ENCODE measurements around the gene ERBB4.

The ERBB4 gene

DNA sequence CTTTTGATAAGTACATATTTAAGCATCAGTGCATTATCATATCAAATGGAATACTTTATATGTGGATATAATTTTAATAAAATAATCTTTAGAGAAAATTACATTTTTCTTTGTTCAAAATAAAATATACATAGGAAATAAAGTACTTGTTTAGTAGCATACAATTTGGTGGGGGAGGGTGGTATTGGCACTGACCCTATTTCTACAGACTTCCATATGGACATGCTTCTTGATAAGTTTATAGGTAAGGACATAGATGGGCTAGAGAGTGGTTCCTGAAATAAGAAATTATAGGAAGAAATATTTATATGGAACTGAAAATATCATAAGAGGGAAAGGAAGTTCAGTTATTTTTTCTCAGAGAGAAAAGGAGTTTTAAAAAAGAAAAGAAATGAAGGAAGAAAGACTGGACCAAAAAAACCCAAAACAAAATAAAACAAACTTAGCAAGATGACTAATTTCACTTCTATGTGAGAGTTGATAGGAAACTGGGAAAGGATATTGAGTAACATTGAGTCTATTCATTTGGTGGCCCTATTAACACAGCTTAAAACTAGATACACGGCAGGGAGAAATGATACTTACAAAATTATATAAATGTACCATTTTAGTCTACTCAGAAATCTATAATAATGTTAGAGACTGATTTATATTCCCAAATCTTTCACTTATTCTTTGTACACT lies 505.9 kb downstream of the ERBB4 start:
- ATAC-seq, result no peak
- TF ChIP-seq GLIS3 (CRISPR knock-in tag; IDR thresholded peaks at IDR 0.05) (no peak), ZFP3 (CRISPR knock-in tag; IDR thresholded peaks at IDR 0.05) (no peak), ZNF70 (CRISPR knock-in tag; IDR thresholded peaks at IDR 0.05) (no peak), ZFP30 (CRISPR knock-in tag; IDR thresholded peaks at IDR 0.05) (no peak), RARB (CRISPR knock-in tag; IDR thresholded peaks at IDR 0.05) (no peak), ZC3H10 (CRISPR knock-in tag; IDR thresholded peaks at IDR 0.05) (no peak), OSR1 (CRISPR knock-in tag; IDR thresholded peaks at IDR 0.05) (no peak), ARNTL (CRISPR knock-in tag; IDR thresholded peaks at IDR 0.05; ENCODE audit: borderline replicate concordance, low read depth) (no peak), ZNF8 (CRISPR knock-in tag; IDR thresholded peaks at IDR 0.05) (no peak), PPARA (CRISPR knock-in tag; IDR thresholded peaks at IDR 0.05; ENCODE audit: borderline replicate concordance) (no peak), TCF4 (CRISPR knock-in tag; IDR thresholded peaks at IDR 0.05; ENCODE audit: borderline replicate concordance) (no peak), BACH2 (CRISPR knock-in tag; IDR thresholded peaks at IDR 0.05; ENCODE audit: borderline replicate concordance) (no peak), ISL1 (CRISPR knock-in tag; IDR thresholded peaks at IDR 0.05) (no peak), SNAI2 (CRISPR knock-in tag; IDR thresholded peaks at IDR 0.05) (no peak), ZNF565 (CRISPR knock-in tag; conservative IDR thresholded peaks at IDR 0.05; ENCODE audit: low read depth) (no peak)
- TF ChIP-seq, protein P1, sequence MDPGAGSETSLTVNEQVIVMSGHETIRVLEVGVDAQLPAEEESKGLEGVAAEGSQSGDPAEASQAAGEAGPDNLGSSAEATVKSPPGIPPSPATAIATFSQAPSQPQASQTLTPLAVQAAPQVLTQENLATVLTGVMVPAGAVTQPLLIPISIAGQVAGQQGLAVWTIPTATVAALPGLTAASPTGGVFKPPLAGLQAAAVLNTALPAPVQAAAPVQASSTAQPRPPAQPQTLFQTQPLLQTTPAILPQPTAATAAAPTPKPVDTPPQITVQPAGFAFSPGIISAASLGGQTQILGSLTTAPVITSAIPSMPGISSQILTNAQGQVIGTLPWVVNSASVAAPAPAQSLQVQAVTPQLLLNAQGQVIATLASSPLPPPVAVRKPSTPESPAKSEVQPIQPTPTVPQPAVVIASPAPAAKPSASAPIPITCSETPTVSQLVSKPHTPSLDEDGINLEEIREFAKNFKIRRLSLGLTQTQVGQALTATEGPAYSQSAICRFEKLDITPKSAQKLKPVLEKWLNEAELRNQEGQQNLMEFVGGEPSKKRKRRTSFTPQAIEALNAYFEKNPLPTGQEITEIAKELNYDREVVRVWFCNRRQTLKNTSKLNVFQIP (CRISPR knock-in tag; IDR thresholded peaks at IDR 0.05; ENCODE audit: borderline replicate concordance, low read depth), result no peak
- TF ChIP-seq, protein P2, sequence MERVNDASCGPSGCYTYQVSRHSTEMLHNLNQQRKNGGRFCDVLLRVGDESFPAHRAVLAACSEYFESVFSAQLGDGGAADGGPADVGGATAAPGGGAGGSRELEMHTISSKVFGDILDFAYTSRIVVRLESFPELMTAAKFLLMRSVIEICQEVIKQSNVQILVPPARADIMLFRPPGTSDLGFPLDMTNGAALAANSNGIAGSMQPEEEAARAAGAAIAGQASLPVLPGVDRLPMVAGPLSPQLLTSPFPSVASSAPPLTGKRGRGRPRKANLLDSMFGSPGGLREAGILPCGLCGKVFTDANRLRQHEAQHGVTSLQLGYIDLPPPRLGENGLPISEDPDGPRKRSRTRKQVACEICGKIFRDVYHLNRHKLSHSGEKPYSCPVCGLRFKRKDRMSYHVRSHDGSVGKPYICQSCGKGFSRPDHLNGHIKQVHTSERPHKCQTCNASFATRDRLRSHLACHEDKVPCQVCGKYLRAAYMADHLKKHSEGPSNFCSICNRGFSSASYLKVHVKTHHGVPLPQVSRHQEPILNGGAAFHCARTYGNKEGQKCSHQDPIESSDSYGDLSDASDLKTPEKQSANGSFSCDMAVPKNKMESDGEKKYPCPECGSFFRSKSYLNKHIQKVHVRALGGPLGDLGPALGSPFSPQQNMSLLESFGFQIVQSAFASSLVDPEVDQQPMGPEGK (CRISPR knock-in tag; IDR thresholded peaks at IDR 0.05; ENCODE audit: borderline replicate concordance), result no peak
- TF ChIP-seq, protein P3, sequence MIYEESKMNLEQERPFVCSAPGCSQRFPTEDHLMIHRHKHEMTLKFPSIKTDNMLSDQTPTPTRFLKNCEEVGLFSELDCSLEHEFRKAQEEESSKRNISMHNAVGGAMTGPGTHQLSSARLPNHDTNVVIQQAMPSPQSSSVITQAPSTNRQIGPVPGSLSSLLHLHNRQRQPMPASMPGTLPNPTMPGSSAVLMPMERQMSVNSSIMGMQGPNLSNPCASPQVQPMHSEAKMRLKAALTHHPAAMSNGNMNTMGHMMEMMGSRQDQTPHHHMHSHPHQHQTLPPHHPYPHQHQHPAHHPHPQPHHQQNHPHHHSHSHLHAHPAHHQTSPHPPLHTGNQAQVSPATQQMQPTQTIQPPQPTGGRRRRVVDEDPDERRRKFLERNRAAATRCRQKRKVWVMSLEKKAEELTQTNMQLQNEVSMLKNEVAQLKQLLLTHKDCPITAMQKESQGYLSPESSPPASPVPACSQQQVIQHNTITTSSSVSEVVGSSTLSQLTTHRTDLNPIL (CRISPR knock-in tag; IDR thresholded peaks at IDR 0.05; ENCODE audit: low read depth), result no peak
- TF ChIP-seq, protein P4, sequence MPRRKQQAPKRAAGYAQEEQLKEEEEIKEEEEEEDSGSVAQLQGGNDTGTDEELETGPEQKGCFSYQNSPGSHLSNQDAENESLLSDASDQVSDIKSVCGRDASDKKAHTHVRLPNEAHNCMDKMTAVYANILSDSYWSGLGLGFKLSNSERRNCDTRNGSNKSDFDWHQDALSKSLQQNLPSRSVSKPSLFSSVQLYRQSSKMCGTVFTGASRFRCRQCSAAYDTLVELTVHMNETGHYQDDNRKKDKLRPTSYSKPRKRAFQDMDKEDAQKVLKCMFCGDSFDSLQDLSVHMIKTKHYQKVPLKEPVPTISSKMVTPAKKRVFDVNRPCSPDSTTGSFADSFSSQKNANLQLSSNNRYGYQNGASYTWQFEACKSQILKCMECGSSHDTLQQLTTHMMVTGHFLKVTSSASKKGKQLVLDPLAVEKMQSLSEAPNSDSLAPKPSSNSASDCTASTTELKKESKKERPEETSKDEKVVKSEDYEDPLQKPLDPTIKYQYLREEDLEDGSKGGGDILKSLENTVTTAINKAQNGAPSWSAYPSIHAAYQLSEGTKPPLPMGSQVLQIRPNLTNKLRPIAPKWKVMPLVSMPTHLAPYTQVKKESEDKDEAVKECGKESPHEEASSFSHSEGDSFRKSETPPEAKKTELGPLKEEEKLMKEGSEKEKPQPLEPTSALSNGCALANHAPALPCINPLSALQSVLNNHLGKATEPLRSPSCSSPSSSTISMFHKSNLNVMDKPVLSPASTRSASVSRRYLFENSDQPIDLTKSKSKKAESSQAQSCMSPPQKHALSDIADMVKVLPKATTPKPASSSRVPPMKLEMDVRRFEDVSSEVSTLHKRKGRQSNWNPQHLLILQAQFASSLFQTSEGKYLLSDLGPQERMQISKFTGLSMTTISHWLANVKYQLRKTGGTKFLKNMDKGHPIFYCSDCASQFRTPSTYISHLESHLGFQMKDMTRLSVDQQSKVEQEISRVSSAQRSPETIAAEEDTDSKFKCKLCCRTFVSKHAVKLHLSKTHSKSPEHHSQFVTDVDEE (CRISPR knock-in tag; IDR thresholded peaks at IDR 0.05), result no peak

DNA sequence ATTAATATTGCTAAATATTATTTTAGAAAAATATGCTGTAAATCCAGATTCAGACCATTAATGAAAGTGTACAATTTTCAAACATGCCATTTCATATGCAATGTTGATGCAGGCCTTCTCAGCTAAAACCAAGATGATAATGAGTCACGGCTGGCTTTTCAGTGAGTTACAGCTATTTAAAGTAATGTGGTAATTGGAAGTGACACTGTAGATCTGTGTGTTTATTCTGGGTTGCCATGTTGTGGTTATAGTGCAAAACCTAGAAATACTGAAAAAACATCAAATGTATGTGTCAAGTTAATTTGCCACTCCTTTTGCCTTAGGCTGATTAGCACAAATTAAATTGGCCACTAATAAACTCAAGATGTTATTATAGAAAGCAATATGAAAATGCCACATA lies 506.6 kb downstream of the ERBB4 start:
- ATAC-seq, result peak; percentile 89
- TF ChIP-seq TOX (CRISPR knock-in tag; IDR thresholded peaks at IDR 0.05; ENCODE audit: borderline replicate concordance) (0 out of 2 replicates have a peak, but pooled peaks have one; percentile 23), CSDC2 (CRISPR knock-in tag; IDR thresholded peaks at IDR 0.05) (no peak), ISL1 (CRISPR knock-in tag; IDR thresholded peaks at IDR 0.05) (0 out of 2 replicates have a peak, but pooled peaks have one; percentile 43), RARB (CRISPR knock-in tag; IDR thresholded peaks at IDR 0.05) (0 out of 2 replicates have a peak, but pooled peaks have one; percentile 48), ESRRG (CRISPR knock-in tag; IDR thresholded peaks at IDR 0.05) (no peak), TCF4 (CRISPR knock-in tag; IDR thresholded peaks at IDR 0.05; ENCODE audit: borderline replicate concordance) (peak; percentile 73; the same call in 1 of the 2 replicates), ZNF8 (CRISPR knock-in tag; IDR thresholded peaks at IDR 0.05) (0 out of 2 replicates have a peak, but pooled peaks have one; percentile 11), PPARA (CRISPR knock-in tag; IDR thresholded peaks at IDR 0.05; ENCODE audit: borderline replicate concordance) (no peak), ZNF70 (CRISPR knock-in tag; IDR thresholded peaks at IDR 0.05) (no peak)

DNA sequence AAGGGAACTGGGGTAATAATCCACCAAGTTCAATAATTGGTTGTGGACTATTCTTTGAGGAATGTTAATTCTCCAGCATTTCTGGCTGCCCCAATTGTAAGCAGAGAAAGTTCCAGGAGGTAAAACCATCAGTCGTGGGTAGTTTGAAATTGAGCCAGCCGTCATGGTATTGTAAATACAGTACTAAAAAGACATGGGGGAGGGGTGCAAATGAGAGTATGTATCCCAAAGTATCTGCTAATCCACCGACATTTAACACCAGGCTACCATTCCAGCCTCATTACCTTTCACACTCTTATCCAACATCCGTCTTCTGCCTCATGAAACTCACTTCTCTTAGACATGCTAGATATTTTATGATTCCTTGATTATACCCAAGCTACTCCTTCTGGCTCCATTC lies 507.9 kb downstream of the ERBB4 start:
- ATAC-seq, result no peak
- TF ChIP-seq ARNTL (CRISPR knock-in tag; IDR thresholded peaks at IDR 0.05; ENCODE audit: borderline replicate concordance, low read depth), result no peak
- no peak for TF ChIP-seq ZNF70 (CRISPR knock-in tag; IDR thresholded peaks at IDR 0.05)
- TF ChIP-seq, protein P5, sequence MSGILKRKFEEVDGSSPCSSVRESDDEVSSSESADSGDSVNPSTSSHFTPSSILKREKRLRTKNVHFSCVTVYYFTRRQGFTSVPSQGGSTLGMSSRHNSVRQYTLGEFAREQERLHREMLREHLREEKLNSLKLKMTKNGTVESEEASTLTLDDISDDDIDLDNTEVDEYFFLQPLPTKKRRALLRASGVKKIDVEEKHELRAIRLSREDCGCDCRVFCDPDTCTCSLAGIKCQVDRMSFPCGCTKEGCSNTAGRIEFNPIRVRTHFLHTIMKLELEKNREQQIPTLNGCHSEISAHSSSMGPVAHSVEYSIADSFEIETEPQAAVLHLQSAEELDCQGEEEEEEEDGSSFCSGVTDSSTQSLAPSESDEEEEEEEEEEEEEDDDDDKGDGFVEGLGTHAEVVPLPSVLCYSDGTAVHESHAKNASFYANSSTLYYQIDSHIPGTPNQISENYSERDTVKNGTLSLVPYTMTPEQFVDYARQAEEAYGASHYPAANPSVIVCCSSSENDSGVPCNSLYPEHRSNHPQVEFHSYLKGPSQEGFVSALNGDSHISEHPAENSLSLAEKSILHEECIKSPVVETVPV (CRISPR knock-in tag; IDR thresholded peaks at IDR 0.05), result no peak
- TF ChIP-seq OSR1 (CRISPR knock-in tag; IDR thresholded peaks at IDR 0.05), result no peak
- TF ChIP-seq PPARA (CRISPR knock-in tag; IDR thresholded peaks at IDR 0.05; ENCODE audit: borderline replicate concordance), result no peak
- no peak for TF ChIP-seq CSDC2 (CRISPR knock-in tag; IDR thresholded peaks at IDR 0.05)
- no peak for TF ChIP-seq ZFP3 (CRISPR knock-in tag; IDR thresholded peaks at IDR 0.05)
- TF ChIP-seq TOX (CRISPR knock-in tag; IDR thresholded peaks at IDR 0.05; ENCODE audit: borderline replicate concordance), result no peak
- TF ChIP-seq, protein P1 (CRISPR knock-in tag; IDR thresholded peaks at IDR 0.05; ENCODE audit: borderline replicate concordance, low read depth), result no peak
- no peak for TF ChIP-seq RARB (CRISPR knock-in tag; IDR thresholded peaks at IDR 0.05)
- TF ChIP-seq ISL1 (CRISPR knock-in tag; IDR thresholded peaks at IDR 0.05), result no peak
- no peak for TF ChIP-seq SNAI2 (CRISPR knock-in tag; IDR thresholded peaks at IDR 0.05)
- no peak for TF ChIP-seq ZC3H10 (CRISPR knock-in tag; IDR thresholded peaks at IDR 0.05)
- no peak for TF ChIP-seq ZFP30 (CRISPR knock-in tag; IDR thresholded peaks at IDR 0.05)

Measured in SK-N-SH treated with all-trans-retinoic acid at 6 μM for 48 hours (cell line).